Activated naive CD8-positive, alpha-beta T cell treated with anti-CD3 and anti-CD28 coated beads for 36 hours (primary cell): Measurements from ENCODE around the gene LIMS1. TPM values are rescaled to one million over a fixed set of nuclear protein-coding genes. Genes with fewer than 3 reads are reported as not detected.
A peak's percentile ranks its signal among the peaks of the same experiment; 100 is the strongest.
"Not testable (repeated sequence)": the region's sequence is repeated elsewhere in the genome, so short reads cannot be mapped to it uniquely, and the experiment has no call there.

Source experiments
- DNase-seq: peaks from one replicate; pipeline ENCODE4 v3.0.0; 2021
- H3K27ac Mint-ChIP-seq: one replicate; pipeline ENCODE4 v1.8.0; 2022; ENCODE audit warnings: mild to moderate bottlenecking, moderate library complexity, mixed read lengths
- H3K27me3 Mint-ChIP-seq: one replicate; pipeline ENCODE4 v1.8.0; 2022; ENCODE audit warnings: mild to moderate bottlenecking, mixed read lengths
- H3K36me3 Mint-ChIP-seq: one replicate; pipeline ENCODE4 v1.8.0; 2021; ENCODE audit warnings: mild to moderate bottlenecking, mixed read lengths
- H3K4me1 Mint-ChIP-seq: one replicate; pipeline ENCODE4 v1.8.0; 2021; ENCODE audit warnings: mixed read lengths
- H3K4me3 Mint-ChIP-seq: one replicate; pipeline ENCODE4 v1.8.0; 2022; ENCODE audit warnings: mild to moderate bottlenecking, moderate library complexity, mixed read lengths
- H3K9me3 Mint-ChIP-seq: one replicate; pipeline ENCODE4 v1.8.0; 2022; ENCODE audit warnings: mixed read lengths
- total RNA-seq, 2 experiments: library from RNA; stranded (reverse); gene quantifications; one replicate each; pipeline ENCODE4 v1.2.3, GENCODE V29; 2021

The LIMS1 gene
- total RNA-seq, result 10 to 100 TPM; 39.6 to 44.9 TPM

DNA sequence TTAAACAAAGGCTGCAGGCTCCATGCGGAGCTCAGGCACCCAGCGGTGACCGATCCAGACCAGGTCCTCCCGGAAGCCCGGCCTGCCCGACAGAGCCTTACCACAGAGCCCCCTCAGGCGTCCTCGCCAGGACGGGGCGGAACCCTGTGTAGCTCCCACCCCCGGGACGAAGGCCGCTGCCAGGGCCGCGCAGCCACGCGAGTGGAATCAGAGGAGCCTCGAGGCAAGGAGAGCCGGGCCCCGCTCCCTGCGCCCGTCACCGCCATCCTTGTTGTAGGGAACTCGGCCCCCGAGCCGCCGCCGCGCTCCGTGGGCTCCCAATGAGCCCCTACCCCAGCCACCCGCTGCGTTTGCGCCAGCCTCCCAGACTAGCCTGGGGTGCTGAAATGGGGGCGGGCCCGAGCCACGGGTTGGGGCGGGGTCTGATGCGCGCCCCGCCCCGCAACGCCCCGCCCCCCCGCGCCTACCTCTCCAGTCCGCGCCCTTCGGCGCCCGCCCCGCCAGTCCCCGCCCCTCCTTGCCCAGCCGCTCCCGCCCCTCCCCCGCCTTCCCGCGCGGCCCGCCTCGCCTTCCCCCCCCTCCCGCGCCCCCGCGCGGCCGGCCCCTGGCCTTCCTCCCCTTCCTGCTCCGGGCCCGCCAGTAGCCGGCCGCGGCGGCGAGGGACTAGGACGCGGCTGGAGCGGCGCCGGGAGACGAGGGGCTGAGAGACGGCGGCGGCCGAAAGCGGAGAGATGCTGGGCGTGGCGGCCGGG is at the start of gene LIMS1:
Gene LIMS1, plus strand, starts transcription at position 639 of the 752 bp plus-strand sequence. Its CDS starts 93 bp downstream, at position 732.
- Mint-ChIP-seq H3K4me3 (peak within 1 kb of the TSS; percentile 97), H3K9me3 (no peaks in the 10 kb centered on the region), H3K36me3 (peaks cover 8% of the 10 kb centered on the region), H3K27ac (peak within 1 kb of the TSS; percentile 93), H3K4me1 (peaks cover 32% of the 10 kb centered on the region), H3K27me3 (no peaks in the 10 kb centered on the region)
- DNase-seq, result peak; percentile 81

DNA sequence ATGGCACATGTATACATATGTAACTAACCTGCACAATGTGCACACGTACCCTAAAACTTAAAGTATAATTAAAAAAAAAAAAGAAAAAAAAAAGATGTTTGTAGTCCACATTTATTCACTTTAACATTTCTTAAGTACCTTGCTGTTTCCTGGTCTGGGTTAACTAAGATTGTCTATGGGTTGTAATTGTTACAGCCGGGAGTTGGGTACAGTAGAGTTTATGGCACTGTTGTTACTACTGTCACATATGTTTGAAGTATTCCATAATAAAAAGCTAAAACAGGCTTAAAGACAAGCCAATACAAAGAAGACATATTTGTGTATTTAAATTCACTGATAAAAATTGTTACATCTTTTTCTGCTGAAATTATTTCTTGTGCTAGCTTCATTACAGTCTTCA is 49.0 kb upstream of the LIMS1 start:
- Mint-ChIP-seq H3K36me3 (peaks cover 22% of the 10 kb centered on the region), H3K27ac (no peak overlapping the region), H3K4me3 (no peak overlapping the region), H3K4me1 (peaks cover 5% of the 10 kb centered on the region), H3K9me3 (no peaks in the 10 kb centered on the region), H3K27me3 (no peaks in the 10 kb centered on the region)
- no peak for DNase-seq

DNA sequence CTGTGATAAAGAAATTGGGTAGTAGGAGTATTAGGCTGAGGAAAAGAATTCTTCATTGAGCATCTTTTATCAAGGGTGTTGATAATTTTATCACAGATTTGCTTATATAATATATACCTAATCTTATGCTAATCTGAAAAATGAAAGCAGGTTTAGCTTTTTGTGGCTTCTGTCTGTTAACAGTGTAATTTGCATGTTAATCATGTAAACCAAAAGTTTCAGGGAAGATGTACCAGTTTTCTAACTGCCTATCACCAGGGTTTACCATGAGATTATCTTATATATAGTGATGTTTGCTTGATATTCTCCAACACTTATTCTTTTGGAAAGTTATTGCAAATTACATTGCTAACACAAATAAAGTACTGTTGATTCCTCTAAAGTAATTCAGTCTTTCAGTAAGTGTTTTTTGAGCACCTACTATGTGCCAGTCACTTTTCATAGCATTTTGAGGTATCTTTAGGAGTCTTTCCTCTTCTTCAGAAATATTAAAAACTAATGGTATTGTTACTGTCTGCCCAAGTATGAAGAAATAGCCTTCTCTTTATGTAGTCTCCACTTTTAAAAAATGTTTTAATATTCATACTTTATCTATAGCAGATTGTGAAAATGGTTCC is 43.7 kb upstream of the LIMS1 start:
- no peak for DNase-seq
- Mint-ChIP-seq H3K4me3 (no peak overlapping the region), H3K27me3 (no peaks in the 10 kb centered on the region), H3K27ac (no peak overlapping the region), H3K9me3 (no peaks in the 10 kb centered on the region), H3K4me1 (peaks cover 13% of the 10 kb centered on the region), H3K36me3 (peaks cover 4% of the 10 kb centered on the region)

DNA sequence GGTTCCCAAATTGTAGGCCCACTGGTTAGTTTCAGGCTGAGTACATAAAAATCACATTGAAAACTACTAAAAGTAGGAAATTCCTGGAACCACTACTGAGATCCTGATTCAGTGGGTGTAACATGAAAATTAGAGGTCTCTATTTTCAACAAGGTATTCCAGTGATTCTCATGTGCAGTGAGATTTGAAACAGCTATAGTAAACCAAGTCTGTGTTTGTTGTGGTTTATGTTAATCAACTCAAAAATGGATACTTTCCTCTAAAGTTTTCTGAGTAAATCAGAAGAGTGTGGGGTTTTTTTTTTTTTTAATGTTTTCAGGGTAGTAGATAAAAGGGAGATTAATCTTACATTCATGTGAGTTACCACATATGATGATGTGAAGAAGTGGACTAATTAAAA is 42.4 kb upstream of the LIMS1 start:
- H3K27me3 Mint-ChIP-seq, result no peaks in the 10 kb centered on the region
- no peak for DNase-seq
- peaks cover 13% of the 10 kb centered on the region for H3K4me1 Mint-ChIP-seq
- peak overlapping the region; percentile 60 for H3K27ac Mint-ChIP-seq
- H3K4me3 Mint-ChIP-seq, result no peak overlapping the region
- H3K36me3 Mint-ChIP-seq, result peaks cover 4% of the 10 kb centered on the region
- H3K9me3 Mint-ChIP-seq, result no peaks in the 10 kb centered on the region

GRCh38 chr2:108492364-108492763 is 41.9 kb upstream of the LIMS1 start:
- peak overlapping the region; percentile 39 for H3K27ac Mint-ChIP-seq
- H3K4me3 Mint-ChIP-seq, result no peak overlapping the region
- DNase-seq, result no peak
- no peaks in the 10 kb centered on the region for H3K9me3 Mint-ChIP-seq
- peaks cover 4% of the 10 kb centered on the region for H3K36me3 Mint-ChIP-seq
- peaks cover 13% of the 10 kb centered on the region for H3K4me1 Mint-ChIP-seq
- no peaks in the 10 kb centered on the region for H3K27me3 Mint-ChIP-seq

- H3K27me3 Mint-ChIP-seq, H3K9me3 Mint-ChIP-seq, H3K4me3 Mint-ChIP-seq, H3K27ac Mint-ChIP-seq, H3K36me3 Mint-ChIP-seq, DNase-seq: not testable (repeated sequence)
- H3K4me1 Mint-ChIP-seq, result peaks cover 10% of the 10 kb centered on the region
These were observed 38.1 kb upstream of the LIMS1 start for GRCh38 chr2:108496167-108496566.

GRCh38 chr2:108507620-108508019 is 26.6 kb upstream of the LIMS1 start:
- not testable (repeated sequence) for H3K27me3 Mint-ChIP-seq, H3K9me3 Mint-ChIP-seq, H3K4me3 Mint-ChIP-seq, H3K27ac Mint-ChIP-seq, H3K4me1 Mint-ChIP-seq, DNase-seq
- peaks cover 25% of the 10 kb centered on the region for H3K36me3 Mint-ChIP-seq

- not testable (repeated sequence) for H3K4me1 Mint-ChIP-seq, H3K4me3 Mint-ChIP-seq, H3K27ac Mint-ChIP-seq, DNase-seq, H3K36me3 Mint-ChIP-seq, H3K27me3 Mint-ChIP-seq, H3K9me3 Mint-ChIP-seq
These were observed 21.8 kb upstream of the LIMS1 start for GRCh38 chr2:108512431-108512830.

- not testable (repeated sequence) for H3K4me3 Mint-ChIP-seq, H3K4me1 Mint-ChIP-seq, H3K27me3 Mint-ChIP-seq, DNase-seq, H3K9me3 Mint-ChIP-seq, H3K27ac Mint-ChIP-seq
- peaks cover 11% of the 10 kb centered on the region for H3K36me3 Mint-ChIP-seq
These were observed 19.8 kb upstream of the LIMS1 start for GRCh38 chr2:108514478-108514877.

DNA sequence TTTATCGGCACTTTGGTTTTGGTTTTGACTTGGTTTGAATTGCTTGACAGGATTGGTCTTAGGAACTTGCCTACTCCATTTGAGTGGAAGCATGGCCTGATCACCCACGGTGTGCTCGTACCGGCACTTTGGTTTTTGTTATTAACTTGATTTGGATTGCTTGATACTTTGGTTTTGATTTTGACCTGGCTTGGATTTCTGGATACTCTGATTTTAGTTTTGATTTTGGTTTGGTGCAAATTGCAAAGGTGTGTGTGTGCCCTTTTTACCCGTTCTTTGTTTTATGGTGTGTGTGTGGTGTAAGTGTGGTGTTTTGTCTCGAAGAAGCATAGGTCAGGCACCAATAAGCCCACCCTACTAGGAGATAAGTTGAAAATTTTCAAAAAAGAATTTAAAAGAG is 9.6 kb upstream of the LIMS1 start:
- not testable (repeated sequence) for H3K27ac Mint-ChIP-seq, H3K4me1 Mint-ChIP-seq

DNA sequence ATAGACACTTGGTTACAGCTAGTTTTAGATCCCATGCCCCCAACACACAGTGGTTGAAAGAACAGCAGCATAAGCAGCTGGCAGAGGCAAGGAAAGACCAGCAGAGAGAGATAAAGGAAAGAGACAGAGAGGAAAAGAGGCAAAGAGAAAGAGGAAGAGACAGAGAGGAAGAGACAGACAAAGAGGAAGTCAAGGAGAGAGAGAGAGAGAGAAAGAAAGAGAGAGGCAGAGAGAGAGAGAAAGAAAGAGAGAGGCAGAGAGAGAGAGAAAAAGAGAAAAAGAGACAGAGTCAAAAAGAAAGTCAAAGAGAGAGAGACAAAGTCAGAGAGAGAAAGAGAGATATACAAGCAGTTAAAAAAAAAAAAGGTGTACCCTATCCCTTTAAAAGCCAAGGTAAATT is 9.0 kb upstream of the LIMS1 start:
- not testable (repeated sequence) for DNase-seq, H3K4me3 Mint-ChIP-seq, H3K27me3 Mint-ChIP-seq, H3K36me3 Mint-ChIP-seq, H3K27ac Mint-ChIP-seq, H3K9me3 Mint-ChIP-seq, H3K4me1 Mint-ChIP-seq

More for the DNA sequence above, 9.6 kb upstream of the LIMS1 start:
- not testable (repeated sequence) for DNase-seq, H3K36me3 Mint-ChIP-seq, H3K4me3 Mint-ChIP-seq, H3K9me3 Mint-ChIP-seq, H3K27me3 Mint-ChIP-seq

DNA sequence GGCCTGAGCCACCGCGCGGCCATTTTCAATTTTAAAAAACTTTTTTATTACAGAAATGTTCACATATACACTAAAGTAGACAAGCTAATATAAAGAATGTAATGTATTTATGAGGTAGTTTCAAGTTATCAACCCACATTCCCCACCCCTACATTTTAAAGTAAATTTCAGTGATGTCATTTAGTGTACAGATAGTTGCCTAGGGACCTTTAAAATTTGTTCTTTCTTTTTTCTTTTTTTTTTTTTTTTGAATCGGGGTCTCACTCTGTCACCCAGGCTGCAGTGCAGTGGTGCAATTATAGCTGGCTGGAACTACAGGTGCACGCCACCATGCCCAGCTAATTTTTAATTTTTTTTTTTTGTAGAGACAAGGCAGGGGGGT is 2.6 kb upstream of the LIMS1 start:
- Mint-ChIP-seq H3K36me3 (peaks cover 4% of the 10 kb centered on the region), H3K27me3 (no peaks in the 10 kb centered on the region), H3K4me1 (peaks cover 20% of the 10 kb centered on the region), H3K27ac (no peak overlapping the region), H3K4me3 (no peak overlapping the region), H3K9me3 (no peaks in the 10 kb centered on the region)
- DNase-seq, result no peak

DNA sequence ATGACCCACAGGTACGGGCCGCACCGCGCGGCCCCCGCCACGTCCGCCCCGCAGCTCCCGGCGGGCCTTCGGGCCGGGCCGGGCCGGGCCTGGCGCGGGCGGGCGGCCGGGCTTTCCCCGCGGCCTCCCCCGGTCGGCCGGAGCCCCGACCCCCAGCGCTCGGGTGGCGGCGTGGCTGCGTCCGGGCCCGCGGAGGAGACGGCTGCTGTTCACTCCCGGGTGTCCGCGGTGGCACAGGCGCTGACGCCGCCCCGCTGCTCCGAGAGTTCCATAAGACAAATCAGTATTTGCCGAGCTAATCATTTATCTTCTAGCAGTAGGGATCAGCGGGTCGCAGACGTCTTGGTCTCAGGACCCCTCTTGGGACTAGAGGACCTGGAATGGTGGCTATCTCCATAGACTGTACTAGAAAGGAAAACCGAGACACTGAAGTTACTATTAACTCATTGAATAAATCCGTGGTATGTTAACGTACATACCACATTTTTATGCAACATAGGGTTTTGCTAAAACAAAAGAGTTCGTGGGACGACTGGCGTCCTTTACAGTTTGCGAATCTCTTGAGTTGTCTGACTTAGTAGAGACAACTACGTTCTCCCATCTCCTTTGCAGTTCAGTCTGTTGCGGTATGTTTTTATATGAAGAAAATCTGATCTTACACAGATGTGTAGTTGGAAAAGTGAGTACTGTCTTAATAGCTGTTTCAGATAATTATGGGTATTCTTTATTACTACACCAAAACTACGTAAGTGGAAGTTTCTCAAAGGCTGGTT is 500 bp downstream of the LIMS1 start:
- DNase-seq, result peak; percentile 58
- H3K4me3 Mint-ChIP-seq, result peak overlapping the region; percentile 92
- H3K27ac Mint-ChIP-seq, result peak overlapping the region; percentile 79
- no peaks in the 10 kb centered on the region for H3K27me3 Mint-ChIP-seq
- H3K36me3 Mint-ChIP-seq, result peaks cover 8% of the 10 kb centered on the region
- H3K9me3 Mint-ChIP-seq, result no peaks in the 10 kb centered on the region
- peaks cover 32% of the 10 kb centered on the region for H3K4me1 Mint-ChIP-seq

- Mint-ChIP-seq H3K4me1 (peaks cover 32% of the 10 kb centered on the region), H3K27me3 (no peaks in the 10 kb centered on the region), H3K36me3 (peaks cover 8% of the 10 kb centered on the region), H3K4me3 (peak overlapping the region; percentile 92), H3K9me3 (no peaks in the 10 kb centered on the region), H3K27ac (no peak overlapping the region)
- no peak for DNase-seq
These were observed 1.0 kb downstream of the LIMS1 start for GRCh38 chr2:108535357-108535631.

DNA sequence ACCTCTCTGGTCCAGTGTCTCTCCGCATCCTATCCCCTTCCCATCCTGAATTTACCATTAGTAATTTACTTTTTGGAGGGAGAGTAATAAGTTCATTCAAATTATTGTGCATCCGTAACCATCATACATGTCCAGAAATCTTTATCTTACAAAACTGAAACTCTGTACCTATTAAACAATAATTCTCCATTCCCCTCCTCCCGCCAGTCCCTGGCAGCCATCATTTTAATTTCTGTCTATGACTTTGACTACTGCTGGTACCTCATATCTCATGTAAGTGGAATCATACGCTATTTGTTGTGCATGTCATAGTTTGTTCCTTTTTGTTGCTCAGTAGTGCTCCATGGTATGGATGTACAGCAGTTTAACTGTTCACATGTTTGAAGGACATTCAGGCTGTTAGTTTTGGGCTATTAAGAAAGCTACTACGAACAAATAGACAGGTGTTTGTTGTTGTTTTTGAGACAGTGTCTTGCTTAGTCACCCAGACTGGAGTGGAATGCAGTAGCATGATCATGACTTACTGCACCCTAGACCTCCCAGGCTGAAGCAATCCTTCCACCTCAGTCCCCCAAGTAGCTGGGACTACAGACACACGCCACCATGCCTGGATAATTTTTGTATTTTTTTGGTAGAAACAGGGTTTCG is 2.0 kb downstream of the LIMS1 start:
- H3K9me3 Mint-ChIP-seq, result no peaks in the 10 kb centered on the region
- DNase-seq, result no peak
- peaks cover 26% of the 10 kb centered on the region for H3K4me1 Mint-ChIP-seq
- H3K36me3 Mint-ChIP-seq, result peaks cover 8% of the 10 kb centered on the region
- no peaks in the 10 kb centered on the region for H3K27me3 Mint-ChIP-seq
- peak overlapping the region; percentile 68 for H3K4me3 Mint-ChIP-seq
- no peak overlapping the region for H3K27ac Mint-ChIP-seq
